ENCODE results near the gene TRIM65.

GRCh38 chr17:75839942-75840798 lies 56.6 kb downstream of the TRIM65 start:
- TF ChIP-seq, protein P1, sequence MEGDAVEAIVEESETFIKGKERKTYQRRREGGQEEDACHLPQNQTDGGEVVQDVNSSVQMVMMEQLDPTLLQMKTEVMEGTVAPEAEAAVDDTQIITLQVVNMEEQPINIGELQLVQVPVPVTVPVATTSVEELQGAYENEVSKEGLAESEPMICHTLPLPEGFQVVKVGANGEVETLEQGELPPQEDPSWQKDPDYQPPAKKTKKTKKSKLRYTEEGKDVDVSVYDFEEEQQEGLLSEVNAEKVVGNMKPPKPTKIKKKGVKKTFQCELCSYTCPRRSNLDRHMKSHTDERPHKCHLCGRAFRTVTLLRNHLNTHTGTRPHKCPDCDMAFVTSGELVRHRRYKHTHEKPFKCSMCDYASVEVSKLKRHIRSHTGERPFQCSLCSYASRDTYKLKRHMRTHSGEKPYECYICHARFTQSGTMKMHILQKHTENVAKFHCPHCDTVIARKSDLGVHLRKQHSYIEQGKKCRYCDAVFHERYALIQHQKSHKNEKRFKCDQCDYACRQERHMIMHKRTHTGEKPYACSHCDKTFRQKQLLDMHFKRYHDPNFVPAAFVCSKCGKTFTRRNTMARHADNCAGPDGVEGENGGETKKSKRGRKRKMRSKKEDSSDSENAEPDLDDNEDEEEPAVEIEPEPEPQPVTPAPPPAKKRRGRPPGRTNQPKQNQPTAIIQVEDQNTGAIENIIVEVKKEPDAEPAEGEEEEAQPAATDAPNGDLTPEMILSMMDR (IDR thresholded peaks at IDR 0.05), result no peak
- TF ChIP-seq POLR2A (IDR thresholded peaks at IDR 0.05), result no peak
